Endothelial cell of hepatic sinusoid (primary cell): ENCODE results near the gene NHEJ1.

Experiments used
- in situ Hi-C: cut with HindIII; loops from 2 replicates; pipeline ENCODE4 v1.10.0; 2017; ENCODE audit warnings: low sequenced_read_pairs

Gene NHEJ1

GRCh38 chr2:219168932-219169331 is 8.3 kb upstream of the NHEJ1 start:
- in situ Hi-C loops = no loop called here

- in situ Hi-C loops = no loop called here
These were observed 7.9 kb upstream of the NHEJ1 start for GRCh38 chr2:219168526-219168925.

GRCh38 chr2:219167997-219168396 is 7.4 kb upstream of the NHEJ1 start:
- in situ Hi-C loops = no loop called here

GRCh38 chr2:219165058-219165911 is 4.7 kb upstream of the NHEJ1 start:
- in situ Hi-C loops = no loop called here

GRCh38 chr2:219163156-219163555 is 2.5 kb upstream of the NHEJ1 start:
- in situ Hi-C loops = no loop called here

GRCh38 chr2:219161097-219161496 is 482 bp upstream of the NHEJ1 start:
- in situ Hi-C loops = no loop called here

- in situ Hi-C loops = no loop called here
These were observed 837 bp downstream of the NHEJ1 start for GRCh38 chr2:219159771-219160185.

- in situ Hi-C loops = no loop called here
These were observed 2.0 kb downstream of the NHEJ1 start for GRCh38 chr2:219158586-219158985.

GRCh38 chr2:219158025-219158424 is 2.6 kb downstream of the NHEJ1 start:
- in situ Hi-C loops = no loop called here

GRCh38 chr2:219157396-219157795 is 3.2 kb downstream of the NHEJ1 start:
- in situ Hi-C loops = no loop called here

GRCh38 chr2:219155054-219155644 is 5.5 kb downstream of the NHEJ1 start:
- in situ Hi-C loops = no loop called here

GRCh38 chr2:219149667-219150066 is 10.9 kb downstream of the NHEJ1 start:
- in situ Hi-C loops = loop anchor here (5.0 kb wide), 1 partner anchor 92 kb away; no protein-coding TSS in a partner anchor

GRCh38 chr2:219142329-219142728 is 18.3 kb downstream of the NHEJ1 start:
- in situ Hi-C loops = no loop called here

- in situ Hi-C loops = no loop called here
These were observed 19.9 kb downstream of the NHEJ1 start for GRCh38 chr2:219140722-219141121.

GRCh38 chr2:219133976-219134375 is 26.6 kb downstream of the NHEJ1 start:
- in situ Hi-C loops = no loop called here

- in situ Hi-C loops = no loop called here
These were observed 28.9 kb downstream of the NHEJ1 start for GRCh38 chr2:219131744-219132143.

- in situ Hi-C loops = no loop called here
These were observed 29.3 kb downstream of the NHEJ1 start for GRCh38 chr2:219131327-219131726.

- in situ Hi-C loops = no loop called here
These were observed 31.0 kb downstream of the NHEJ1 start for GRCh38 chr2:219129589-219129988.

GRCh38 chr2:219128396-219128795 is 32.2 kb downstream of the NHEJ1 start:
- in situ Hi-C loops = no loop called here

- in situ Hi-C loops = no loop called here
These were observed 33.5 kb downstream of the NHEJ1 start for GRCh38 chr2:219127037-219127635.

- in situ Hi-C loops = no loop called here
These were observed 34.1 kb downstream of the NHEJ1 start for GRCh38 chr2:219126555-219126954.

GRCh38 chr2:219125886-219126270 is 34.7 kb downstream of the NHEJ1 start:
- in situ Hi-C loops = no loop called here
